OCI-LY1 (cell line): ENCODE measurements around the gene PDLIM3.

ENCODE experiments used
- H2AFZ ChIP-seq: fragments of 200-600 bp; sonication (generic), shearing (Covaris generic); 2 replicates; pipeline ENCODE4 v1.6.0; 2014; ENCODE audit warnings: antibody characterized with exemption, mild to moderate bottlenecking, low read length
- H3F3A ChIP-seq: fragments of 200-600 bp; sonication (generic), shearing (Covaris generic); 2 replicates; pipeline ENCODE4 v1.6.0; 2014; ENCODE audit warnings: mild to moderate bottlenecking, antibody characterized with exemption, low read length, moderate library complexity; ENCODE audit not compliant: insufficient read depth
- H3K27ac ChIP-seq: fragments of 200-600 bp; sonication (generic); 2 replicates; pipeline ENCODE4 v1.5.1; 2014; ENCODE audit warnings: low read length, mixed run types, mild to moderate bottlenecking, low read depth; ENCODE audit not compliant: poor library complexity, severe bottlenecking
- H3K27me3 ChIP-seq: fragments of 200-600 bp; sonication (generic); 2 replicates; pipeline ENCODE4 v1.6.0; 2014; ENCODE audit warnings: antibody characterized with exemption, mild to moderate bottlenecking, low read length, moderate library complexity; ENCODE audit not compliant: insufficient read depth
- H3K36me3 ChIP-seq: fragments of 200-600 bp; sonication (generic); 2 replicates; pipeline ENCODE4 v1.6.1; 2014; ENCODE audit warnings: mild to moderate bottlenecking, antibody characterized with exemption, low read length, moderate library complexity, mixed read lengths; ENCODE audit not compliant: insufficient read depth
- H3K4me1 ChIP-seq: fragments of 200-600 bp; sonication (generic); 2 replicates; pipeline ENCODE4 v1.5.1; 2014; ENCODE audit warnings: mild to moderate bottlenecking, low read length, moderate library complexity; ENCODE audit not compliant: insufficient read depth, severe bottlenecking
- H3K4me2 ChIP-seq: fragments of 200-600 bp; sonication (generic), shearing (Covaris generic); 2 replicates; pipeline ENCODE4 v1.6.1; 2014; ENCODE audit warnings: low read length
- H3K4me3 ChIP-seq: fragments of 200-600 bp; sonication (generic); 2 replicates; pipeline ENCODE4 v1.5.1; 2014; ENCODE audit warnings: low read length, low read depth, mild to moderate bottlenecking, mixed read lengths; ENCODE audit not compliant: poor library complexity, severe bottlenecking
- H3K79me2 ChIP-seq: fragments of 200-600 bp; shearing (Covaris generic); 2 replicates; pipeline ENCODE4 v1.6.1; 2016; ENCODE audit warnings: mixed run types, low read length, mixed read lengths; ENCODE audit not compliant: insufficient read depth
- H3K9ac ChIP-seq: fragments of 200-600 bp; sonication (generic), shearing (Covaris generic); 2 replicates; pipeline ENCODE4 v1.6.1; 2014; ENCODE audit warnings: mild to moderate bottlenecking, low read length, mixed read lengths
- H3K9me2 ChIP-seq: fragments of 200-600 bp; sonication (generic), shearing (Covaris generic); 2 replicates; pipeline ENCODE4 v1.6.1; 2014; ENCODE audit warnings: low read depth, mild to moderate bottlenecking, low read length, mixed read lengths
- H3K9me3 ChIP-seq: fragments of 200-600 bp; shearing (Covaris generic); 2 replicates; pipeline ENCODE4 v1.6.1; 2014; ENCODE audit warnings: low read length, mixed read lengths
- H4K20me1 ChIP-seq: fragments of 200-600 bp; sonication (generic), shearing (Covaris generic); 2 replicates; pipeline ENCODE4 v1.6.0; 2016; ENCODE audit warnings: mild to moderate bottlenecking, low read length; ENCODE audit not compliant: insufficient read depth
- EZH2 ChIP-seq: fragments of 200-600 bp; sonication (generic), shearing (Covaris generic); IDR thresholded peaks from 2 replicates; pipeline ENCODE4 v1.8.0; 2017; ENCODE audit warnings: borderline replicate concordance, mixed run types, mild to moderate bottlenecking, antibody characterized with exemption, low read length, moderate library complexity, mixed read lengths
- TF ChIP-seq, protein P1 (sequence below): fragments of 200-600 bp; sonication (generic), shearing (Covaris generic); IDR thresholded peaks from 2 replicates; pipeline ENCODE4 v1.5.1; 2017; ENCODE audit warnings: mild to moderate bottlenecking, antibody characterized with exemption, low read length, moderate library complexity, mixed read lengths

The PDLIM3 gene

DNA sequence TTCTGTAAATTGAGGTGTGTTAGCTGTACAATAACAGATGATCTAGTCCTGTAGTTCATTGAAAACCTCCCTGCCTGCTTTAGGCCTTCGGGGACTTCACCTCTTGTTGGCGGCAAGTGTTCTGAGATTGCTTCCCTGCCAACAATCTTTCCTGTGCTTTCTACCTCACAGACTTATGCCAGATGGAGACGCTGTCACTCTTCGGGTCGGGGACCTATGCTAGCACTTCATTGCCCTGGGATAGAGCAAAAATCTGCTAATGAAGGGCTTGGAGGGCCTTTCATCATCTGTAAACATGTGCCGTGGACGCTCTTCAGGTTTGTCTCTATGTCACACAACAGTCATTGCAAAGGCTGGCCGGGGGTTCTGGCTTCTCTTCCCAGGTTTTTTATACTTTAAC is 4.7 kb upstream of the PDLIM3 start:
- Histone ChIP-seq H2AFZ (no peak overlapping the region), H3K9me2 (no peaks in the 10 kb centered on the region), H3K4me2 (no peak overlapping the region), H3K79me2 (no peaks in the 10 kb centered on the region), H3K9me3 (no peaks in the 10 kb centered on the region), H3K4me1 (peaks cover 4% of the 10 kb centered on the region), H3K36me3 (no peaks in the 10 kb centered on the region), H3K27ac (no peak overlapping the region), H3K27me3 (peaks cover 12% of the 10 kb centered on the region; the same call in 1 of the 2 replicates), H3F3A (no peaks in the 10 kb centered on the region), H3K9ac (no peak overlapping the region), H3K4me3 (no peak overlapping the region), H4K20me1 (no peaks in the 10 kb centered on the region)
- TF ChIP-seq EZH2 = no peak
- TF ChIP-seq, protein P1, sequence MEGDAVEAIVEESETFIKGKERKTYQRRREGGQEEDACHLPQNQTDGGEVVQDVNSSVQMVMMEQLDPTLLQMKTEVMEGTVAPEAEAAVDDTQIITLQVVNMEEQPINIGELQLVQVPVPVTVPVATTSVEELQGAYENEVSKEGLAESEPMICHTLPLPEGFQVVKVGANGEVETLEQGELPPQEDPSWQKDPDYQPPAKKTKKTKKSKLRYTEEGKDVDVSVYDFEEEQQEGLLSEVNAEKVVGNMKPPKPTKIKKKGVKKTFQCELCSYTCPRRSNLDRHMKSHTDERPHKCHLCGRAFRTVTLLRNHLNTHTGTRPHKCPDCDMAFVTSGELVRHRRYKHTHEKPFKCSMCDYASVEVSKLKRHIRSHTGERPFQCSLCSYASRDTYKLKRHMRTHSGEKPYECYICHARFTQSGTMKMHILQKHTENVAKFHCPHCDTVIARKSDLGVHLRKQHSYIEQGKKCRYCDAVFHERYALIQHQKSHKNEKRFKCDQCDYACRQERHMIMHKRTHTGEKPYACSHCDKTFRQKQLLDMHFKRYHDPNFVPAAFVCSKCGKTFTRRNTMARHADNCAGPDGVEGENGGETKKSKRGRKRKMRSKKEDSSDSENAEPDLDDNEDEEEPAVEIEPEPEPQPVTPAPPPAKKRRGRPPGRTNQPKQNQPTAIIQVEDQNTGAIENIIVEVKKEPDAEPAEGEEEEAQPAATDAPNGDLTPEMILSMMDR = no peak

DNA sequence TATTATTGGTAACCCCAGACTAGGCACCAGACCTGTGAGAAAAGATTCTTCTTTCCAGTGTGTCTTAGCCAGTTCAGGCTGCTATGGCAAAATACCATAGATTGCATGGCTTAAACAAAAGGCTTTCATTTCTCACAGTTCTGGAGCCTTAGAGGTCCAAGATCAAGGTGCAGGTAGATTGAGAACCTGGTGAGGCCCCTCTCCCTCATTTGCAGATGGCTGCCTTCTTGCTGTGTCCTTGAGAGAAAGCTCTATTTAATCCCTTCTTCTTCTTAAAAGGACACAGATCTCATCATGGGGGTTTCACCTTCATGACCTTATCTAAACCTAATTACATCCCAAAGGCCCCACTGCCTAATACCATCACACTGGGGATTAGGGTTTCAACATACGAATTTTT is 3.5 kb upstream of the PDLIM3 start:
- H3K27me3 ChIP-seq = peaks cover 12% of the 10 kb centered on the region; the same call in 1 of the 2 replicates
- no peaks in the 10 kb centered on the region for H3K79me2 ChIP-seq

DNA sequence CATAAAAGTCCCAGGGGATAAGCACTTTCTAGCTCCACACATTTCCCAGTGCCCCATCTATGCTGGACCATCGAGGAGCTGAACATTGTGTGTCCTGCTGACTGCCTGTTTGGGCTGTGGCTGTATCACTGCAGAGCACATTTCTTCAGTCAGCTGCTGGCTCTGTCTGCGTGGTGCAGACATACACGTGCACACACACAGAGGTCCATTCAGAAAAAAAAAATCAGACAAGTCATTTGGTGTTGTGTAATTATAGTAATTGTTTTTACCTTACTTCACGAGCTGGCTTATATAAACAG is 1.1 kb upstream of the PDLIM3 start:
- Histone ChIP-seq H3K9me2 (no peaks in the 10 kb centered on the region), H3K9me3 (no peaks in the 10 kb centered on the region), H3K79me2 (no peaks in the 10 kb centered on the region), H3K4me3 (no peak overlapping the region), H3K4me1 (peaks cover 4% of the 10 kb centered on the region), H3K36me3 (no peaks in the 10 kb centered on the region), H3F3A (no peaks in the 10 kb centered on the region), H3K27me3 (peaks cover 12% of the 10 kb centered on the region; the same call in 1 of the 2 replicates), H2AFZ (no peak overlapping the region), H4K20me1 (no peaks in the 10 kb centered on the region), H3K27ac (no peak overlapping the region), H3K4me2 (no peak overlapping the region), H3K9ac (no peak overlapping the region)
- TF ChIP-seq, protein P1 = no peak
- no peak for TF ChIP-seq EZH2

More for the DNA sequence above, 3.5 kb upstream of the PDLIM3 start:
- no peaks in the 10 kb centered on the region for H3K9me2 ChIP-seq
- no peak overlapping the region for H3K4me2 ChIP-seq
- no peaks in the 10 kb centered on the region for H4K20me1 ChIP-seq
- H2AFZ ChIP-seq = no peak overlapping the region
- no peak overlapping the region for H3K9ac ChIP-seq
- no peaks in the 10 kb centered on the region for H3K9me3 ChIP-seq
- peaks cover 4% of the 10 kb centered on the region for H3K4me1 ChIP-seq
- no peak overlapping the region for H3K4me3 ChIP-seq
- no peak overlapping the region for H3K27ac ChIP-seq
- no peaks in the 10 kb centered on the region for H3K36me3 ChIP-seq
- H3F3A ChIP-seq = no peaks in the 10 kb centered on the region
- TF ChIP-seq EZH2 = no peak
- TF ChIP-seq, protein P1 = no peak
